ENCODE data around the gene ANO8. TPM values are rescaled to one million over a fixed set of nuclear protein-coding genes. Genes with fewer than 3 reads are reported as not detected.

Gene ANO8
- total and polyA plus RNA-seq, 2 donors (not counting 1 experiment from before 2014, with no cell fraction given): 3.0 to 5.2 TPM

DNA sequence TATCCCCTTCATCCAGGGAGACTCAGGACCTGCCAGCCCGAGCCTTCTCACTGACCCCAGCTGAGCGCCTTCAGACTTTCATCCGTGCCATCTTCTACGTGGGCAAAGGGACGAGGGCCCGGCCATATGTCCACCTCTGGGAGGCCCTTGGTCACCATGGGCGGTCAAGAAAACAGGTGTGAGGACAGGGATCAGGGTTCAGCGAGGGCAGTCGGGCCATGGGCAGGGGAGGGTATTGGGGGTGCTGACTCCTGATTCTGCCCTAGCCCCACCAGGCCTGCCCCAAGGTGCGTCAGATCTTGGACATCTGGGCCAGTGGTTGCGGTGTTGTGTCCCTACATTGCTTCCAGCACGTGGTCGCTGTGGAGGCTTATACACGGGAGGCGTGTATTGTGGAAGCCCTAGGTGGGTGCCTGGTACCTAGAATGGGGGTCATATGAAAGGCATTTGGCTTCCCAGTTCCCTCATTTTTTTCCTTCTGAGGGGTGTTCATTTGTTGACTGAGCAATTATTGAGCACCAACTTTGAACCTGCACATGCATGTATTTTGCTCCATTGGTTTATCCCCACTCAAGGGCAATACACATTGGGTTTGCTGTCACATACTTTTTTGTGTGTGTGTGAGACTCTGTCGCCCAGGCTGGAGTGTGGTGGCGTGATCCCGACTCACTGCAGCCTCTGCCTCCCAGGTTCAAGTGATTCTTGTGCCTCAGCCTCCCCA, 49.1 kb downstream of the ANO8 start:
- ChIA-PET CTCF (interaction anchor here (2.2 kb wide), 1 partner anchor 506 kb away, joined by 8 read pairs; no protein-coding TSS in a partner anchor), POLR2A (no interaction called here)
- ATAC-seq (ENCODE audit: low read depth): no peak
- Mint-ChIP-seq H3K9me3 (ENCODE audit: insufficient read depth) (no peaks in the 10 kb centered on the region), H3K27me3 (no peaks in the 10 kb centered on the region), H3K4me3 (no peak overlapping the region), H3K27ac (no peak overlapping the region), H3K4me1 (peaks cover 10% of the 10 kb centered on the region)
- Histone ChIP-seq H3K27ac (ENCODE audit: low read length in 2 of 2) (no peak overlapping the region), H3K9me3 (ENCODE audit: control extremely low read depth in 1 of 3, control insufficient read depth in 2 of 3, insufficient read depth in 1 of 3, low read length in 2 of 3) (no peaks in the 10 kb centered on the region), H4K20me1 (ENCODE audit: control insufficient read depth, insufficient read depth, low read length, poor library complexity, severe bottlenecking) (no peaks in the 10 kb centered on the region), H3K4me2 (replicated peaks; ENCODE audit: low read depth, low read length, poor library complexity, severe bottlenecking) (no peak overlapping the region), H2AFZ (ENCODE audit: insufficient read depth, low read depth, low read length, poor library complexity, severe bottlenecking) (no peak overlapping the region), H3K79me2 (ENCODE audit: control insufficient read depth, insufficient read depth, low read length) (no peaks in the 10 kb centered on the region), H3K27me3 (replicated peaks in 1 of 4; ENCODE audit: control extremely low read depth in 1 of 4, control insufficient read depth in 3 of 4, insufficient read depth in 4 of 4, low read length in 3 of 4) (no peaks in the 10 kb centered on the region), H3K9ac (ENCODE audit: low read length) (no peak overlapping the region), H3K4me3 (ENCODE audit: control extremely low read depth in 1 of 5, extremely low read depth in 1 of 5, insufficient read depth in 1 of 5, low read depth in 2 of 5, low read length in 4 of 5) (no peak overlapping the region), H3K4me1 (ENCODE audit: control insufficient read depth in 2 of 2, insufficient read depth in 2 of 2, low read length in 2 of 2) (peaks cover 5 to 24% of the 10 kb centered on the region in 2 donors), H3K36me3 (replicated peaks in 1 of 2; ENCODE audit: control extremely low read depth in 1 of 2, control insufficient read depth in 1 of 2, extremely low read depth in 1 of 2, insufficient read depth in 2 of 2, low read length in 1 of 2) (peaks cover 0 to 5% of the 10 kb centered on the region in 2 experiments)
- intact Hi-C loops (cut with micrococcal nuclease): loop anchor here (10.0 kb wide), 1 partner anchor 451 kb away; no protein-coding TSS in a partner anchor
- 98% methylated on average over 15 of the region's 18 CpGs for WGBS (ENCODE audit: insufficient coverage)
- DNase-seq: no peak
- no peak for TF ChIP-seq EZH2 (IDR thresholded peaks at IDR 0.05; ENCODE audit: borderline replicate concordance, insufficient read depth, low read depth, low read length, poor library complexity, severe bottlenecking)
- TF ChIP-seq, protein P1, sequence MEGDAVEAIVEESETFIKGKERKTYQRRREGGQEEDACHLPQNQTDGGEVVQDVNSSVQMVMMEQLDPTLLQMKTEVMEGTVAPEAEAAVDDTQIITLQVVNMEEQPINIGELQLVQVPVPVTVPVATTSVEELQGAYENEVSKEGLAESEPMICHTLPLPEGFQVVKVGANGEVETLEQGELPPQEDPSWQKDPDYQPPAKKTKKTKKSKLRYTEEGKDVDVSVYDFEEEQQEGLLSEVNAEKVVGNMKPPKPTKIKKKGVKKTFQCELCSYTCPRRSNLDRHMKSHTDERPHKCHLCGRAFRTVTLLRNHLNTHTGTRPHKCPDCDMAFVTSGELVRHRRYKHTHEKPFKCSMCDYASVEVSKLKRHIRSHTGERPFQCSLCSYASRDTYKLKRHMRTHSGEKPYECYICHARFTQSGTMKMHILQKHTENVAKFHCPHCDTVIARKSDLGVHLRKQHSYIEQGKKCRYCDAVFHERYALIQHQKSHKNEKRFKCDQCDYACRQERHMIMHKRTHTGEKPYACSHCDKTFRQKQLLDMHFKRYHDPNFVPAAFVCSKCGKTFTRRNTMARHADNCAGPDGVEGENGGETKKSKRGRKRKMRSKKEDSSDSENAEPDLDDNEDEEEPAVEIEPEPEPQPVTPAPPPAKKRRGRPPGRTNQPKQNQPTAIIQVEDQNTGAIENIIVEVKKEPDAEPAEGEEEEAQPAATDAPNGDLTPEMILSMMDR (IDR thresholded peaks at IDR 0.05): no peak

DNA sequence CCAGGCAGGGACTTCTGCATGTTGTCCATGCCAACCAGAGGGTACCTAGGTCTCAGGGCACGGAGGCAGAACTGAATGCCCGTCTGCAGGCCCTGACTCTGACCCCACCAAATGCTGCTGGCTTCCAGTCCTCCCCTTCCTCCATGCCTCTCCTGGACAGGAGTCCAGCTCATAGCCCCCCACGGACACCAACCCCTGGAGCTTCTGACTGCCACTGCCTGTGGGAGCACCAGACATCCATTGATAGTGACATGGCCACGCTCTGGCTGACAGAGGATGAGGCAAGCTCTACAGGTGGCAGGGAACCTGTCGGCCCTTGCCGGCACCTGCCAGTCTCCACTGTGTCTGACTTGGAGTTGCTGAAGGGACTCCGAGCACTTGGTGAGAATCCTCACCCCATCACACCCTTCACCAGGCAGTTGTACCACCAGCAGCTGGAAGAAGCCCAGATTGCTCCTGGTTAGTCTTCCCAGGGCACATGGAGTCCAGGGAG, 51.1 kb downstream of the ANO8 start:
- 90% methylated on average over 6 of the region's 7 CpGs for WGBS (ENCODE audit: insufficient coverage)
- intact Hi-C loops (cut with micrococcal nuclease): loop anchor here (2.0 to 10.0 kb wide), 3 partner anchors 449 to 569 kb away; no protein-coding TSS in a partner anchor
- ATAC-seq (ENCODE audit: low read depth): no peak
- H3K27me3 ChIP-seq (replicated peaks in 1 of 4; ENCODE audit: control extremely low read depth in 1 of 4, control insufficient read depth in 3 of 4, insufficient read depth in 4 of 4, low read length in 3 of 4): no peaks in the 10 kb centered on the region
- no peaks in the 10 kb centered on the region for H3K9me3 Mint-ChIP-seq (ENCODE audit: insufficient read depth)
- peaks cover 5 to 21% of the 10 kb centered on the region in 2 donors for H3K4me1 ChIP-seq (ENCODE audit: control insufficient read depth in 2 of 2, insufficient read depth in 2 of 2, low read length in 2 of 2)
- no peak overlapping the region for H3K9ac ChIP-seq (ENCODE audit: low read length)
- no peaks in the 10 kb centered on the region for H3K9me3 ChIP-seq (ENCODE audit: control extremely low read depth in 1 of 3, control insufficient read depth in 2 of 3, insufficient read depth in 1 of 3, low read length in 2 of 3)
- no peaks in the 10 kb centered on the region for H3K79me2 ChIP-seq (ENCODE audit: control insufficient read depth, insufficient read depth, low read length)
- TF ChIP-seq EZH2 (IDR thresholded peaks at IDR 0.05; ENCODE audit: borderline replicate concordance, insufficient read depth, low read depth, low read length, poor library complexity, severe bottlenecking): no peak
- TF ChIP-seq, protein P1 (IDR thresholded peaks at IDR 0.05): no peak
- H3K4me1 Mint-ChIP-seq: peaks cover 8% of the 10 kb centered on the region
- no peaks in the 10 kb centered on the region for H3K27me3 Mint-ChIP-seq
- no peak overlapping the region for H3K27ac ChIP-seq (ENCODE audit: low read length in 2 of 2)
- POLR2A ChIA-PET: interaction anchor here (1.1 kb wide), 1 partner anchor 22 kb away, joined by 12 read pairs; no protein-coding TSS in a partner anchor
- H2AFZ ChIP-seq (ENCODE audit: insufficient read depth, low read depth, low read length, poor library complexity, severe bottlenecking): no peak overlapping the region
- peak overlapping the region; percentile 32 for H3K4me3 Mint-ChIP-seq
- DNase-seq: peak; percentile 34
- H3K4me2 ChIP-seq (replicated peaks; ENCODE audit: low read depth, low read length, poor library complexity, severe bottlenecking): no peak overlapping the region
- H4K20me1 ChIP-seq (ENCODE audit: control insufficient read depth, insufficient read depth, low read length, poor library complexity, severe bottlenecking): no peaks in the 10 kb centered on the region
- CTCF ChIA-PET: interaction anchor here (0.8 to 5.9 kb wide), 19 partner anchors 9 to 565 kb away, joined by 3 to 52 read pairs (median 4); partner anchors contain the start of genes BABAM1, MRPL34, USE1 and USHBP1
- no peak overlapping the region for H3K4me3 ChIP-seq (ENCODE audit: control extremely low read depth in 1 of 5, extremely low read depth in 1 of 5, insufficient read depth in 1 of 5, low read depth in 2 of 5, low read length in 4 of 5)
- no peak overlapping the region for H3K27ac Mint-ChIP-seq
- peaks cover 0 to 13% of the 10 kb centered on the region in 2 experiments for H3K36me3 ChIP-seq (replicated peaks in 1 of 2; ENCODE audit: control extremely low read depth in 1 of 2, control insufficient read depth in 1 of 2, extremely low read depth in 1 of 2, insufficient read depth in 2 of 2, low read length in 1 of 2)

Measured in B cell (primary cell).